Stimulated activated CD4-positive, alpha-beta T cell treated with anti-CD3 and anti-CD28 coated beads, TNF-alpha, amount 100 ng/mL, for 4 hours (primary cell): Measurements from ENCODE around the gene PARVB.

ENCODE experiments used
- DNase-seq, 3 experiments: peaks; one replicate each; pipeline ENCODE4 v3.0.0-alpha.2; 2020; ENCODE audit warnings: low read depth in 3 of 3

Gene PARVB

GRCh38 chr22:44215287-44215686 lies 191.2 kb downstream of the PARVB start:
- no peak for DNase-seq

- DNase-seq, result no peak
Measured at GRCh38 chr22:44217346-44217745, 193.2 kb downstream of the PARVB start.

- no peak for DNase-seq
Measured at GRCh38 chr22:44218071-44218470, 194.0 kb downstream of the PARVB start.

- no peak for DNase-seq
Measured at GRCh38 chr22:44219101-44219870, 195.2 kb downstream of the PARVB start.

DNA sequence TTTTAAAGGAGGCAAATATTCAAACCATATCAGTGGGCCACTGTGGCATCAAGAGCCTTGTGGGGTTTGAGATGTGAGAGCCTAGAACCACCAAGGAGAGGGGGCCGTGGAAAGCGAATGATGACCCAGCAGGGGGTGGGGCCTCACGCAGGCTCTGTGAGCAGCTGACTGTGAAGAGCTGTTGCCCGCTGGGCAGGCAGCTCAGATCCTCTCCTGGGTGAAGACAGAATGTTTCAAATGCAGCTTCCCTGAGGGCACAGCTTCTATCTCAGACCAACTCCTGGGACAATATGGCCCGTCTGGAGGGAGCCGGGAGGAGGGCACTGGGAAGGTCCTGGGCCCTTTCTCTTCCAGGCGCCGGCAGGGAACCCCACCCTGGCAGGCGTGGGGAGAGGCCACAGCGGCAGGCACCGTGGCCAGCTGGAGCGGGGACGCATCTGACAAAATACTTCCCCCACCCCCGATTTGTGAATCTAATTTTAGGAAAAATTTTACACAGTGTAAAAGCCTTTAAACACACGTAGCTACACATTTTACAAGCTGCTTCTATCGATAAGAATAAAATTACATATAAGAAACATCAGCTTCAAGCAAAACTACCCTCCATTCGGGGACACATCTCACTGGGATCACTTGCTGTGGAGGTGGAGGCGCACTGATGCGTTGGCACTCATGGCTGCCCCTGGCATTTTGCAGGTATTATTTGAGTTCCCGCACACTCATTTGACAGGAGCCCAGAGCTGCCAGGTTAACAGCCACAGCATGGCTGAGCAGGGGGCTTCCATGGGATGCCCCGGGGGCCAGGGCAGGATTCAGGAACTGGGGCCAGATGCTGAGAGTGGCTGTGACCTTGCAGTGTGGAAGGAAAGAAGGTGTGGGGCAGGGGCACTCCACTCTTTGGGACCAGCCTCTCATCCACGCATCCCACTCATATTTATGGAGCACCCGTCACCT lies 196.9 kb downstream of the PARVB start:
- no peak for DNase-seq

GRCh38 chr22:44221710-44222475 lies 197.8 kb downstream of the PARVB start:
- no peak for DNase-seq
